GM23338 (cell line): Measurements from ENCODE around the gene MPPED2. TPM values are rescaled to one million over a fixed set of nuclear protein-coding genes. Genes with fewer than 3 reads are reported as not detected.

Source experiments
- ATAC-seq: fragments of 200-7000 bp; cut with Tn5 transposase; 3 replicates; pipeline ENCODE4 v1.9.1; 2020
- DNase-seq: peaks from one replicate; pipeline ENCODE4 v3.0.0-alpha.2; 2015; ENCODE audit warnings: low spot score
- H2AFZ ChIP-seq: fragments of 200-600 bp; sonication (generic); 2 replicates; pipeline ENCODE4 v1.8.0; 2016; ENCODE audit warnings: antibody characterized with exemption, mild to moderate bottlenecking, moderate library complexity
- H3F3A ChIP-seq: fragments of 200-600 bp; sonication (generic); replicated peaks from 2 replicates; pipeline ENCODE4 v1.8.0; 2017; ENCODE audit warnings: antibody characterized with exemption, mixed run types, low read depth
- H3K27ac ChIP-seq: fragments of 200-600 bp; sonication (generic); 2 replicates; pipeline ENCODE4 v1.6.1; 2016; ENCODE audit warnings: low read depth
- H3K27me3 ChIP-seq: fragments of 200-600 bp; sonication (generic); 2 replicates; pipeline ENCODE4 v1.8.0; 2016; ENCODE audit warnings: mild to moderate bottlenecking, mixed run types, moderate library complexity; ENCODE audit not compliant: insufficient read depth
- H3K36me3 ChIP-seq: fragments of 200-600 bp; sonication (generic); 2 replicates; pipeline ENCODE4 v1.8.0; 2016; ENCODE audit warnings: mild to moderate bottlenecking; ENCODE audit not compliant: insufficient read depth
- H3K4me1 ChIP-seq: fragments of 200-600 bp; sonication (generic); 2 replicates; pipeline ENCODE4 v1.8.0; 2016; ENCODE audit warnings: mild to moderate bottlenecking, moderate library complexity; ENCODE audit not compliant: insufficient read depth
- H3K4me2 ChIP-seq: fragments of 200-600 bp; sonication (generic); 2 replicates; pipeline ENCODE4 v1.7.1; 2017; ENCODE audit warnings: mixed run types
- H3K4me3 ChIP-seq: fragments of 200-600 bp; sonication (generic); 2 replicates; pipeline ENCODE4 v1.6.1; 2016; ENCODE audit warnings: mixed run types
- H3K79me2 ChIP-seq: fragments of 200-600 bp; sonication (generic); replicated peaks from 2 replicates; pipeline ENCODE4 v1.8.0; 2017; ENCODE audit warnings: mild to moderate bottlenecking; ENCODE audit not compliant: insufficient read depth
- H3K9me2 ChIP-seq: fragments of 200-600 bp; sonication (generic); 2 replicates; pipeline ENCODE4 v1.8.0; 2017; ENCODE audit not compliant: insufficient read depth
- H4K20me1 ChIP-seq: fragments of 200-600 bp; sonication (generic); replicated peaks from 2 replicates; pipeline ENCODE4 v1.8.0; 2017; ENCODE audit warnings: mild to moderate bottlenecking; ENCODE audit not compliant: insufficient read depth
- H3K27ac Mint-ChIP-seq: 2 replicates; pipeline ENCODE4 v1.8.0; 2020; ENCODE audit warnings: inconsistent platforms, mild to moderate bottlenecking, moderate library complexity, mixed read lengths
- H3K27me3 Mint-ChIP-seq: 3 replicates; pipeline ENCODE4 v1.8.0; 2022; ENCODE audit warnings: low read depth, mild to moderate bottlenecking, moderate library complexity, mixed read lengths, inconsistent platforms; ENCODE audit not compliant: insufficient read depth, poor library complexity
- H3K36me3 Mint-ChIP-seq: 3 replicates; pipeline ENCODE4 v1.8.0; 2021; ENCODE audit warnings: low read depth, mild to moderate bottlenecking, inconsistent platforms, moderate library complexity, mixed read lengths
- H3K4me1 Mint-ChIP-seq: 3 replicates; pipeline ENCODE4 v1.8.0; 2020; ENCODE audit warnings: mild to moderate bottlenecking, inconsistent platforms, mixed read lengths
- H3K4me3 Mint-ChIP-seq: 3 replicates; pipeline ENCODE4 v1.8.0; 2021; ENCODE audit warnings: moderate library complexity, mild to moderate bottlenecking, inconsistent platforms, mixed read lengths
- H3K9me3 Mint-ChIP-seq: 3 replicates; pipeline ENCODE4 v1.8.0; 2020; ENCODE audit warnings: moderate library complexity, mild to moderate bottlenecking, inconsistent platforms, mixed read lengths
- CREB1 ChIP-seq: fragments of 250-450 bp; sonication (Bioruptor Pico); IDR thresholded peaks from 2 replicates; pipeline ENCODE4 v1.5.0; 2020; ENCODE audit warnings: low read depth, mild to moderate bottlenecking, moderate library complexity
- ETS1 ChIP-seq: IDR thresholded peaks from 2 replicates; pipeline ENCODE4 v1.6.1; 2016; ENCODE audit warnings: antibody characterized with exemption
- EZH2 ChIP-seq: fragments of 200-600 bp; sonication (generic); IDR thresholded peaks from one replicate; pipeline ENCODE4 v1.8.0; 2017; ENCODE audit warnings: antibody characterized with exemption, mild to moderate bottlenecking, low read depth; ENCODE audit not compliant: unreplicated experiment
- NANOG ChIP-seq: IDR thresholded peaks from 2 replicates; pipeline ENCODE4 v1.6.1; 2016; ENCODE audit warnings: antibody characterized with exemption, borderline replicate concordance
- REST ChIP-seq: IDR thresholded peaks from one replicate; pipeline ENCODE4 v1.6.1; 2018; ENCODE audit warnings: antibody characterized with exemption; ENCODE audit not compliant: unreplicated experiment
- STAT1 ChIP-seq: IDR thresholded peaks from one replicate; pipeline ENCODE4 v1.6.1; 2016; ENCODE audit warnings: antibody characterized with exemption; ENCODE audit not compliant: unreplicated experiment
- ZNF114 ChIP-seq: fragments of 250-450 bp; sonication (Bioruptor Pico); IDR thresholded peaks from 2 replicates; pipeline ENCODE4 v1.5.0; 2020; ENCODE audit warnings: mild to moderate bottlenecking, moderate library complexity
- ZNF331 ChIP-seq: fragments of 250-450 bp; sonication (Bioruptor Pico); IDR thresholded peaks from 2 replicates; pipeline ENCODE4 v1.5.0; 2020; ENCODE audit warnings: low read depth, mild to moderate bottlenecking, moderate library complexity
- polyA plus RNA-seq: library from polyadenylated mRNA; unstranded; fragments of >200 nt; fragmentation: Nextera tagmentation; extraction: Ambion mirVana; gene quantifications from 2 replicates; pipeline ENCODE4 v1.2.1, GENCODE V29; 2016
- total RNA-seq: library from RNA; depleted of rRNA; stranded (reverse); fragments of >200 nt; shearing (Covaris generic); gene quantifications from 2 replicates; pipeline ENCODE4 v1.2.3, GENCODE V29; 2014
- TF ChIP-seq, protein P1 (sequence below), 2 experiments: fragments of 200-600 bp in 1 of 2; sonication (generic) in 1 of 2; conservative IDR thresholded peaks; 2 replicates each; pipeline versions ENCODE4 v1.5.1 to v1.6.1; 2016 to 2017; ENCODE audit warnings: antibody characterized with exemption in 2 of 2, low read depth in 2 of 2, mild to moderate bottlenecking in 2 of 2, moderate library complexity in 1 of 2
- TF ChIP-seq, protein P2 (sequence below): fragments of 250-450 bp; sonication (Bioruptor Pico); IDR thresholded peaks from 2 replicates; pipeline ENCODE4 v1.5.0; 2020; ENCODE audit warnings: mild to moderate bottlenecking, moderate library complexity

MPPED2 gene
- total and polyA plus RNA-seq, 2 experiments from 2014 or later, result 4.4 to 6.8 TPM

DNA sequence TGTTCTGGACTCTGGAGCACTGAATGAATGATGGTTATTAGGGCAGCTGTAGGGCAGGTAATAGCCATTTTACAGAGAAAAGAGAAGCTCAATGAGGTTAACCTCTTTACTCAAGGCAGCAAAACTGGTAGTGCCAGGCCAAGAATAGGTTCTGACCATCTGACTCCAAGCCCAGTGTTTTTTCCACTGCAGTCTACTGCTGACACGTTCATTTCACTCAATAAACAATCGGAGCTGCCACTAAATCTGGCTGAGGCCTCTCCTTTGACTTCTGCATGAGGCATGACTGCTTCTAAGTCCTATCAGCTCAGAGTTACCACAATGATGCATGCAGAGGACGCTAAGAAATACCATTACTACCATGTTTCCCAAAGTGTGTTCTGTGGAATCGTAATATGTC is 145.6 kb downstream of the MPPED2 start (continued):
- TF ChIP-seq, protein P1, sequence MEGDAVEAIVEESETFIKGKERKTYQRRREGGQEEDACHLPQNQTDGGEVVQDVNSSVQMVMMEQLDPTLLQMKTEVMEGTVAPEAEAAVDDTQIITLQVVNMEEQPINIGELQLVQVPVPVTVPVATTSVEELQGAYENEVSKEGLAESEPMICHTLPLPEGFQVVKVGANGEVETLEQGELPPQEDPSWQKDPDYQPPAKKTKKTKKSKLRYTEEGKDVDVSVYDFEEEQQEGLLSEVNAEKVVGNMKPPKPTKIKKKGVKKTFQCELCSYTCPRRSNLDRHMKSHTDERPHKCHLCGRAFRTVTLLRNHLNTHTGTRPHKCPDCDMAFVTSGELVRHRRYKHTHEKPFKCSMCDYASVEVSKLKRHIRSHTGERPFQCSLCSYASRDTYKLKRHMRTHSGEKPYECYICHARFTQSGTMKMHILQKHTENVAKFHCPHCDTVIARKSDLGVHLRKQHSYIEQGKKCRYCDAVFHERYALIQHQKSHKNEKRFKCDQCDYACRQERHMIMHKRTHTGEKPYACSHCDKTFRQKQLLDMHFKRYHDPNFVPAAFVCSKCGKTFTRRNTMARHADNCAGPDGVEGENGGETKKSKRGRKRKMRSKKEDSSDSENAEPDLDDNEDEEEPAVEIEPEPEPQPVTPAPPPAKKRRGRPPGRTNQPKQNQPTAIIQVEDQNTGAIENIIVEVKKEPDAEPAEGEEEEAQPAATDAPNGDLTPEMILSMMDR (conservative IDR thresholded peaks at IDR 0.05; ENCODE audit: low read depth in 2 of 2), result no peak
- no peak for TF ChIP-seq EZH2

DNA sequence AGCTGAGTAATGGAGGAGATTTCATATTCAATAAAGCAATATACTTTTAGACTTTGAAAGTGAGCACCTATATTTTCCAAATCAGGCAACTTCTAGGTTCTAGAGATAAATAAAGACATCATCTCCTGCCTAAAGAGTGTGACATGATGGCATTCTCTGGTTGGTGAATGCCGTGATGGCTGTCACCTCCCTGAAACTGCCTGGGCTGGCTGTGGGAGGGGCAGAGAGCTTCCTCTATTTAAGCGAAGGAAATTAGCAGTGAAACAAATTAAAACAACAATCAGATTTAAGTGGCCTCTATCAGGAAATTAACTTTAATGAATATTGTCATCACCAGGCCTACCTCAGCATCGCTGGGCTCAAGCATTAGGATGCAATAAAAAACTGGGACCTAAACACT is 149.4 kb downstream of the MPPED2 start:
- Histone ChIP-seq H3F3A (no peaks in the 10 kb centered on the region), H3K79me2 (no peaks in the 10 kb centered on the region), H3K4me2 (no peak overlapping the region), H2AFZ (no peak overlapping the region), H3K36me3 (no peaks in the 10 kb centered on the region), H3K4me3 (no peak overlapping the region), H3K4me1 (no peaks in the 10 kb centered on the region), H4K20me1 (no peaks in the 10 kb centered on the region), H3K27me3 (no peaks in the 10 kb centered on the region), H3K9me2 (no peaks in the 10 kb centered on the region), H3K27ac (no peak overlapping the region)
- H3K9me3 Mint-ChIP-seq, result no peaks in the 10 kb centered on the region
- no peak for ATAC-seq
- no peaks in the 10 kb centered on the region for H3K4me1 Mint-ChIP-seq
- no peak overlapping the region for H3K4me3 Mint-ChIP-seq
- H3K27ac Mint-ChIP-seq, result no peak overlapping the region
- DNase-seq, result no peak
- H3K27me3 Mint-ChIP-seq, result no peaks in the 10 kb centered on the region
- no peaks in the 10 kb centered on the region for H3K36me3 Mint-ChIP-seq
- TF ChIP-seq ETS1, result no peak
- no peak for TF ChIP-seq STAT1
- TF ChIP-seq, protein P1 (conservative IDR thresholded peaks at IDR 0.05; ENCODE audit: low read depth in 2 of 2), result no peak
- no peak for TF ChIP-seq ZNF331 (CRISPR knock-in tag)
- no peak for TF ChIP-seq ZNF114
- no peak for TF ChIP-seq NANOG
- TF ChIP-seq CREB1 (CRISPR knock-in tag), result no peak
- no peak for TF ChIP-seq REST
- TF ChIP-seq, protein P2, sequence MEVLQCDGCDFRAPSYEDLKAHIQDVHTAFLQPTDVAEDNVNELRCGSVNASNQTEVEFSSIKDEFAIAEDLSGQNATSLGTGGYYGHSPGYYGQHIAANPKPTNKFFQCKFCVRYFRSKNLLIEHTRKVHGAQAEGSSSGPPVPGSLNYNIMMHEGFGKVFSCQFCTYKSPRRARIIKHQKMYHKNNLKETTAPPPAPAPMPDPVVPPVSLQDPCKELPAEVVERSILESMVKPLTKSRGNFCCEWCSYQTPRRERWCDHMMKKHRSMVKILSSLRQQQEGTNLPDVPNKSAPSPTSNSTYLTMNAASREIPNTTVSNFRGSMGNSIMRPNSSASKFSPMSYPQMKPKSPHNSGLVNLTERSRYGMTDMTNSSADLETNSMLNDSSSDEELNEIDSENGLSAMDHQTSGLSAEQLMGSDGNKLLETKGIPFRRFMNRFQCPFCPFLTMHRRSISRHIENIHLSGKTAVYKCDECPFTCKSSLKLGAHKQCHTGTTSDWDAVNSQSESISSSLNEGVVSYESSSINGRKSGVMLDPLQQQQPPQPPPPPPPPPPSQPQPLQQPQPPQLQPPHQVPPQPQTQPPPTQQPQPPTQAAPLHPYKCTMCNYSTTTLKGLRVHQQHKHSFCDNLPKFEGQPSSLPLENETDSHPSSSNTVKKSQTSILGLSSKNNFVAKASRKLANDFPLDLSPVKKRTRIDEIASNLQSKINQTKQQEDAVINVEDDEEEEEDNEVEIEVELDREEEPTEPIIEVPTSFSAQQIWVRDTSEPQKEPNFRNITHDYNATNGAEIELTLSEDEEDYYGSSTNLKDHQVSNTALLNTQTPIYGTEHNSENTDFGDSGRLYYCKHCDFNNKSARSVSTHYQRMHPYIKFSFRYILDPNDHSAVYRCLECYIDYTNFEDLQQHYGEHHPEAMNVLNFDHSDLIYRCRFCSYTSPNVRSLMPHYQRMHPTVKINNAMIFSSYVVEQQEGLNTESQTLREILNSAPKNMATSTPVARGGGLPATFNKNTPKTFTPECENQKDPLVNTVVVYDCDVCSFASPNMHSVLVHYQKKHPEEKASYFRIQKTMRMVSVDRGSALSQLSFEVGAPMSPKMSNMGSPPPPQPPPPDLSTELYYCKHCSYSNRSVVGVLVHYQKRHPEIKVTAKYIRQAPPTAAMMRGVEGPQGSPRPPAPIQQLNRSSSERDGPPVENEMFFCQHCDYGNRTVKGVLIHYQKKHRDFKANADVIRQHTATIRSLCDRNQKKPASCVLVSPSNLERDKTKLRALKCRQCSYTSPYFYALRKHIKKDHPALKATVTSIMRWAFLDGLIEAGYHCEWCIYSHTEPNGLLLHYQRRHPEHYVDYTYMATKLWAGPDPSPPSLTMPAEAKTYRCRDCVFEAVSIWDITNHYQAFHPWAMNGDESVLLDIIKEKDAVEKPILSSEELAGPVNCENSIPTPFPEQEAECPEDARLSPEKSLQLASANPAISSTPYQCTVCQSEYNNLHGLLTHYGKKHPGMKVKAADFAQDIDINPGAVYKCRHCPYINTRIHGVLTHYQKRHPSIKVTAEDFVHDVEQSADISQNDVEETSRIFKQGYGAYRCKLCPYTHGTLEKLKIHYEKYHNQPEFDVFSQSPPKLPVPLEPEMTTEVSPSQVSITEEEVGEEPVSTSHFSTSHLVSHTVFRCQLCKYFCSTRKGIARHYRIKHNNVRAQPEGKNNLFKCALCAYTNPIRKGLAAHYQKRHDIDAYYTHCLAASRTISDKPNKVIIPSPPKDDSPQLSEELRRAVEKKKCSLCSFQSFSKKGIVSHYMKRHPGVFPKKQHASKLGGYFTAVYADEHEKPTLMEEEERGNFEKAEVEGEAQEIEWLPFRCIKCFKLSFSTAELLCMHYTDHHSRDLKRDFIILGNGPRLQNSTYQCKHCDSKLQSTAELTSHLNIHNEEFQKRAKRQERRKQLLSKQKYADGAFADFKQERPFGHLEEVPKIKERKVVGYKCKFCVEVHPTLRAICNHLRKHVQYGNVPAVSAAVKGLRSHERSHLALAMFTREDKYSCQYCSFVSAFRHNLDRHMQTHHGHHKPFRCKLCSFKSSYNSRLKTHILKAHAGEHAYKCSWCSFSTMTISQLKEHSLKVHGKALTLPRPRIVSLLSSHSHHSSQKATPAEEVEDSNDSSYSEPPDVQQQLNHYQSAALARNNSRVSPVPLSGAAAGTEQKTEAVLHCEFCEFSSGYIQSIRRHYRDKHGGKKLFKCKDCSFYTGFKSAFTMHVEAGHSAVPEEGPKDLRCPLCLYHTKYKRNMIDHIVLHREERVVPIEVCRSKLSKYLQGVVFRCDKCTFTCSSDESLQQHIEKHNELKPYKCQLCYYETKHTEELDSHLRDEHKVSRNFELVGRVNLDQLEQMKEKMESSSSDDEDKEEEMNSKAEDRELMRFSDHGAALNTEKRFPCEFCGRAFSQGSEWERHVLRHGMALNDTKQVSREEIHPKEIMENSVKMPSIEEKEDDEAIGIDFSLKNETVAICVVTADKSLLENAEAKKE (CRISPR knock-in tag), result no peak
